Mesendoderm (in vitro differentiated cells): ENCODE measurements around the gene SLC24A4.

Source experiments
- DNase-seq: peaks from one replicate; pipeline ENCODE4 v3.0.0; 2013
- H2AK5ac ChIP-seq: 2 replicates; pipeline ENCODE4 v1.6.1; 2013; ENCODE audit warnings: low read length, inconsistent platforms
- H2BK120ac ChIP-seq: 2 replicates; pipeline ENCODE4 v1.6.1; 2013; ENCODE audit warnings: low read depth, mild to moderate bottlenecking, low read length, moderate library complexity, mixed read lengths
- H2BK15ac ChIP-seq: replicated peaks from 2 replicates; pipeline ENCODE4 v1.6.1; 2013; ENCODE audit warnings: low read depth, mild to moderate bottlenecking, moderate library complexity
- H2BK5ac ChIP-seq: 2 replicates; pipeline ENCODE4 v1.6.1; 2013; ENCODE audit warnings: low read length, inconsistent platforms
- H3K18ac ChIP-seq: 2 replicates; pipeline ENCODE4 v1.6.1; 2013; ENCODE audit warnings: mild to moderate bottlenecking, low read length, mixed read lengths
- H3K23ac ChIP-seq: one replicate; pipeline ENCODE4 v1.6.1; 2013; ENCODE audit warnings: low read length
- H3K27ac ChIP-seq: 2 replicates; pipeline ENCODE4 v1.5.1; 2013; ENCODE audit warnings: low read depth, mild to moderate bottlenecking, inconsistent platforms, low read length, moderate library complexity
- H3K27me3 ChIP-seq: 2 replicates; pipeline ENCODE4 v1.6.1; 2013; ENCODE audit warnings: low read length, control low read depth, mild to moderate bottlenecking, inconsistent platforms; ENCODE audit not compliant: insufficient read depth, poor library complexity
- H3K36me3 ChIP-seq: 2 replicates; pipeline ENCODE4 v1.6.1; 2013; ENCODE audit warnings: low read length, inconsistent platforms; ENCODE audit not compliant: control insufficient read depth, insufficient read depth
- H3K4ac ChIP-seq: one replicate; pipeline ENCODE4 v1.6.1; 2013; ENCODE audit warnings: low read depth, mild to moderate bottlenecking, low read length, moderate library complexity
- H3K4me1 ChIP-seq: 2 replicates; pipeline ENCODE4 v1.6.1; 2013; ENCODE audit warnings: low read depth, low read length, inconsistent platforms; ENCODE audit not compliant: control insufficient read depth
- H3K4me2 ChIP-seq: 2 replicates; pipeline ENCODE4 v1.6.1; 2013; ENCODE audit warnings: low read length
- H3K4me3 ChIP-seq: 2 replicates; pipeline ENCODE4 v1.5.1; 2013; ENCODE audit warnings: mild to moderate bottlenecking, low read length
- H3K56ac ChIP-seq: one replicate; pipeline ENCODE4 v1.6.1; 2013; ENCODE audit warnings: low read length
- H3K79me1 ChIP-seq: 2 replicates; pipeline ENCODE4 v1.6.1; 2013; ENCODE audit warnings: low read length, inconsistent platforms
- H3K79me2 ChIP-seq: 2 replicates; pipeline ENCODE4 v1.6.1; 2013; ENCODE audit warnings: mild to moderate bottlenecking, low read length; ENCODE audit not compliant: control insufficient read depth, insufficient read depth
- H3K9ac ChIP-seq: 2 replicates; pipeline ENCODE4 v1.6.1; 2013; ENCODE audit warnings: low read length, inconsistent platforms
- H4K5ac ChIP-seq: one replicate; pipeline ENCODE4 v1.6.1; 2013; ENCODE audit warnings: low read length
- H4K8ac ChIP-seq: one replicate; pipeline ENCODE4 v1.6.1; 2013; ENCODE audit warnings: low read depth, mild to moderate bottlenecking, control low read depth, low read length, moderate library complexity
- WGBS: extraction: QIAGEN DNeasy Blood & Tissue Kit; methylation state at CpG from one replicate; pipeline ENCODE4 v1.1.7; 2013; ENCODE audit warnings: low lambda C conversion rate, missing lambda C conversion rate; ENCODE audit not compliant: insufficient coverage; ENCODE audit errors: extremely low coverage; 5-methylcytosine and 5-hydroxymethylcytosine counted together

SLC24A4 gene

GRCh38 chr14:92453691-92454090, 130.7 kb downstream of the SLC24A4 start:
- H3K4me2 ChIP-seq: no peak overlapping the region
- H3K27ac ChIP-seq: no peak overlapping the region
- H3K4me3 ChIP-seq: no peak overlapping the region
- no peak overlapping the region for H3K18ac ChIP-seq
- no peak overlapping the region for H3K23ac ChIP-seq
- H2BK5ac ChIP-seq: no peak overlapping the region
- H2BK120ac ChIP-seq: no peak overlapping the region
- no peaks in the 10 kb centered on the region for H3K36me3 ChIP-seq
- H4K8ac ChIP-seq: no peak overlapping the region
- H3K4ac ChIP-seq: no peak overlapping the region
- H4K5ac ChIP-seq: no peak overlapping the region
- no peaks in the 10 kb centered on the region for H3K79me2 ChIP-seq
- no peaks in the 10 kb centered on the region for H3K27me3 ChIP-seq
- H2BK15ac ChIP-seq: no peak overlapping the region
- DNase-seq: no peak
- H2AK5ac ChIP-seq: no peak overlapping the region
- H3K56ac ChIP-seq: no peak overlapping the region
- H3K9ac ChIP-seq: no peak overlapping the region
- no peaks in the 10 kb centered on the region for H3K79me1 ChIP-seq
- no peaks in the 10 kb centered on the region for H3K4me1 ChIP-seq
- WGBS: no CpG with 5 or more reads among the region's 8 CpGs

- H3K27me3 ChIP-seq: no peaks in the 10 kb centered on the region
Observed at GRCh38 chr14:92455231-92455630, 132.3 kb downstream of the SLC24A4 start.

GRCh38 chr14:92456215-92457015, 133.4 kb downstream of the SLC24A4 start:
- Histone ChIP-seq H3K36me3 (no peaks in the 10 kb centered on the region), H3K23ac (no peak overlapping the region), H2BK15ac (no peak overlapping the region), H3K79me1 (no peaks in the 10 kb centered on the region), H3K4me2 (no peak overlapping the region), H3K9ac (no peak overlapping the region), H2BK120ac (no peak overlapping the region), H4K8ac (no peak overlapping the region), H3K56ac (no peak overlapping the region), H3K18ac (no peak overlapping the region), H3K4me3 (no peak overlapping the region), H2AK5ac (no peak overlapping the region), H4K5ac (no peak overlapping the region), H2BK5ac (no peak overlapping the region), H3K27ac (no peak overlapping the region), H3K4ac (no peak overlapping the region), H3K79me2 (no peaks in the 10 kb centered on the region), H3K4me1 (no peaks in the 10 kb centered on the region), H3K27me3 (no peaks in the 10 kb centered on the region)
- peak; percentile 77 for DNase-seq
- no CpG with 5 or more reads among the region's 23 CpGs for WGBS

More at GRCh38 chr14:92455231-92455630, 132.3 kb downstream of the SLC24A4 start:
- Histone ChIP-seq H2BK120ac (no peak overlapping the region), H3K79me1 (no peaks in the 10 kb centered on the region), H3K56ac (no peak overlapping the region), H3K9ac (no peak overlapping the region), H4K5ac (no peak overlapping the region), H4K8ac (no peak overlapping the region), H3K23ac (no peak overlapping the region), H3K27ac (no peak overlapping the region), H3K4me2 (no peak overlapping the region), H2AK5ac (no peak overlapping the region), H3K18ac (no peak overlapping the region), H3K36me3 (no peaks in the 10 kb centered on the region), H3K79me2 (no peaks in the 10 kb centered on the region), H3K4me1 (no peaks in the 10 kb centered on the region), H2BK5ac (no peak overlapping the region), H3K4ac (no peak overlapping the region), H3K4me3 (no peak overlapping the region), H2BK15ac (no peak overlapping the region)
- no peak for DNase-seq
- WGBS: no CpG with 5 or more reads among the region's 2 CpGs

- Histone ChIP-seq H2AK5ac (no peak overlapping the region), H3K4me1 (no peaks in the 10 kb centered on the region), H4K5ac (no peak overlapping the region), H3K36me3 (no peaks in the 10 kb centered on the region), H3K79me1 (no peaks in the 10 kb centered on the region), H3K9ac (no peak overlapping the region), H3K79me2 (no peaks in the 10 kb centered on the region), H3K4ac (no peak overlapping the region), H3K56ac (no peak overlapping the region), H3K23ac (no peak overlapping the region), H2BK15ac (no peak overlapping the region), H2BK5ac (no peak overlapping the region), H3K27ac (no peak overlapping the region), H3K4me2 (no peak overlapping the region), H3K18ac (no peak overlapping the region), H3K4me3 (no peak overlapping the region), H2BK120ac (no peak overlapping the region), H3K27me3 (no peaks in the 10 kb centered on the region), H4K8ac (no peak overlapping the region)
- no CpG with 5 or more reads among the region's 5 CpGs for WGBS
- no peak for DNase-seq
Observed at GRCh38 chr14:92457016-92457565, 134.1 kb downstream of the SLC24A4 start.

- no peak overlapping the region for H4K8ac ChIP-seq
- DNase-seq: no peak
- no peak overlapping the region for H2BK5ac ChIP-seq
- H2AK5ac ChIP-seq: no peak overlapping the region
- H3K9ac ChIP-seq: no peak overlapping the region
- no peak overlapping the region for H3K4ac ChIP-seq
- no peak overlapping the region for H2BK120ac ChIP-seq
- no peak overlapping the region for H3K4me2 ChIP-seq
- H3K79me2 ChIP-seq: no peaks in the 10 kb centered on the region
- H3K4me1 ChIP-seq: no peaks in the 10 kb centered on the region
- no peak overlapping the region for H3K23ac ChIP-seq
- H3K18ac ChIP-seq: no peak overlapping the region
- H3K27me3 ChIP-seq: no peaks in the 10 kb centered on the region
- no CpG with 5 or more reads among the region's 17 CpGs for WGBS
- H3K27ac ChIP-seq: no peak overlapping the region
- H3K79me1 ChIP-seq: no peaks in the 10 kb centered on the region
- no peaks in the 10 kb centered on the region for H3K36me3 ChIP-seq
- H3K56ac ChIP-seq: no peak overlapping the region
- no peak overlapping the region for H3K4me3 ChIP-seq
- H2BK15ac ChIP-seq: no peak overlapping the region
- no peak overlapping the region for H4K5ac ChIP-seq
Observed at GRCh38 chr14:92458136-92459029, 135.4 kb downstream of the SLC24A4 start.
